ENCODE measurements around the gene GMEB1.
"Not testable (repeated sequence)": the region's sequence is repeated elsewhere in the genome, so short reads cannot be mapped to it uniquely, and the experiment has no call there.

- not testable (repeated sequence) for TF ChIP-seq CTCF (IDR thresholded peaks at IDR 0.05; ENCODE audit: insufficient read depth, low read depth, low read length); EZH2 (IDR thresholded peaks at IDR 0.05; ENCODE audit: insufficient read depth, low read length)
Observed at GRCh38 chr1:28721927-28722326, 53.3 kb downstream of the GMEB1 start.
